GM10847 (cell line): ENCODE measurements around the gene TADA2B.

Experiments
- POLR2A ChIP-seq: IDR thresholded peaks from 2 replicates; pipeline ENCODE4 v1.6.1; 2011; ENCODE audit not compliant: insufficient read length; ENCODE audit errors: extremely low read depth

Gene TADA2B

GRCh38 chr4:7043284-7044136 is at the start of gene TADA2B:
Gene TADA2B, plus strand, starts transcription at chr4:7043372. Its CDS starts 208 bp downstream, at chr4:7043580.
- no peak for TF ChIP-seq POLR2A

- TF ChIP-seq POLR2A, result no peak
Observed at GRCh38 chr4:6996481-6996880, 46.7 kb upstream of the TADA2B start.

GRCh38 chr4:6999172-7000086 is 43.7 kb upstream of the TADA2B start:
- TF ChIP-seq POLR2A, result no peak

- no peak for TF ChIP-seq POLR2A
Observed at GRCh38 chr4:7000421-7001176, 42.6 kb upstream of the TADA2B start.

GRCh38 chr4:7001271-7001670 is 41.9 kb upstream of the TADA2B start:
- no peak for TF ChIP-seq POLR2A

GRCh38 chr4:7002336-7002735 is 40.8 kb upstream of the TADA2B start:
- TF ChIP-seq POLR2A, result no peak

- no peak for TF ChIP-seq POLR2A
Observed at GRCh38 chr4:7003176-7003878, 39.8 kb upstream of the TADA2B start.

- TF ChIP-seq POLR2A, result no peak
Observed at GRCh38 chr4:7003879-7004240, 39.3 kb upstream of the TADA2B start.

GRCh38 chr4:7004331-7004730 is 38.8 kb upstream of the TADA2B start:
- TF ChIP-seq POLR2A, result no peak

- no peak for TF ChIP-seq POLR2A
Observed at GRCh38 chr4:7005571-7005970, 37.6 kb upstream of the TADA2B start.

GRCh38 chr4:7006411-7006810 is 36.8 kb upstream of the TADA2B start:
- no peak for TF ChIP-seq POLR2A

GRCh38 chr4:7007142-7007907 is 35.8 kb upstream of the TADA2B start:
- no peak for TF ChIP-seq POLR2A

- no peak for TF ChIP-seq POLR2A
Observed at GRCh38 chr4:7007944-7008343, 35.2 kb upstream of the TADA2B start.

GRCh38 chr4:7009564-7009963 is 33.6 kb upstream of the TADA2B start:
- TF ChIP-seq POLR2A, result no peak
